Esophagus muscularis mucosa (tissue), 3 donors: ENCODE results near the gene ZNF646.

ENCODE experiments used
- POLR2AphosphoS5 ChIP-seq, 2 donors: sonication (generic); formaldehyde crosslinking; IDR thresholded peaks; one replicate each; pipeline ENCODE4 v1.6.1; 2017; ENCODE audit warnings: antibody characterized with exemption in 2 of 2
- TF ChIP-seq, protein P1 (sequence below), 3 experiments: fragments of 200-600 bp in 2 of 3; fragments of 450-650 bp in 1 of 3; sonication (generic) in 2 of 3; IDR thresholded peaks; one replicate each; pipeline ENCODE4 v1.5.1; 2017 to 2019; ENCODE audit warnings: antibody characterized with exemption in 3 of 3, mild to moderate bottlenecking in 2 of 3, moderate library complexity in 1 of 3

DNA sequence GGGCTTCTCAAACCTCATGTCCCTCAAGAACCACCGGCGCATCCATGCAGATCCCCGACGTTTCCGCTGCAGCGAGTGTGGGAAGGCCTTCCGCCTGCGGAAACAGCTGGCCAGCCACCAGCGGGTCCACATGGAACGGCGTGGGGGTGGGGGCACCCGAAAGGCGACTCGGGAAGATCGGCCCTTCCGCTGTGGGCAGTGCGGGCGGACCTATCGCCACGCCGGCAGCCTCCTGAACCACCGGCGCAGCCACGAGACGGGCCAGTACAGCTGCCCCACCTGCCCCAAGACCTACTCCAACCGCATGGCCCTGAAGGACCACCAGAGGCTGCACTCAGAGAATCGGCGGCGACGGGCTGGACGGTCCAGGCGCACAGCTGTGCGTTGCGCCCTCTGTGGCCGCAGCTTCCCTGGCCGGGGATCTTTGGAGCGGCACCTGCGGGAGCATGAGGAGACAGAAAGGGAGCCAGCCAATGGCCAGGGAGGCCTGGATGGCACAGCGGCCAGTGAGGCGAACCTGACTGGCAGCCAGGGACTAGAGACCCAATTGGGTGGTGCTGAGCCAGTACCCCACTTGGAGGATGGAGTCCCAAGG, 5.9 kb downstream of the ZNF646 start:
- TF ChIP-seq, protein P1, sequence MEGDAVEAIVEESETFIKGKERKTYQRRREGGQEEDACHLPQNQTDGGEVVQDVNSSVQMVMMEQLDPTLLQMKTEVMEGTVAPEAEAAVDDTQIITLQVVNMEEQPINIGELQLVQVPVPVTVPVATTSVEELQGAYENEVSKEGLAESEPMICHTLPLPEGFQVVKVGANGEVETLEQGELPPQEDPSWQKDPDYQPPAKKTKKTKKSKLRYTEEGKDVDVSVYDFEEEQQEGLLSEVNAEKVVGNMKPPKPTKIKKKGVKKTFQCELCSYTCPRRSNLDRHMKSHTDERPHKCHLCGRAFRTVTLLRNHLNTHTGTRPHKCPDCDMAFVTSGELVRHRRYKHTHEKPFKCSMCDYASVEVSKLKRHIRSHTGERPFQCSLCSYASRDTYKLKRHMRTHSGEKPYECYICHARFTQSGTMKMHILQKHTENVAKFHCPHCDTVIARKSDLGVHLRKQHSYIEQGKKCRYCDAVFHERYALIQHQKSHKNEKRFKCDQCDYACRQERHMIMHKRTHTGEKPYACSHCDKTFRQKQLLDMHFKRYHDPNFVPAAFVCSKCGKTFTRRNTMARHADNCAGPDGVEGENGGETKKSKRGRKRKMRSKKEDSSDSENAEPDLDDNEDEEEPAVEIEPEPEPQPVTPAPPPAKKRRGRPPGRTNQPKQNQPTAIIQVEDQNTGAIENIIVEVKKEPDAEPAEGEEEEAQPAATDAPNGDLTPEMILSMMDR (IDR thresholded peaks at IDR 0.05) = no peak
- TF ChIP-seq POLR2AphosphoS5 (IDR thresholded peaks at IDR 0.05) = no peak
